Activated B cell treated with CpG ODN at 0.5 μM for 24 hours (primary cell): Measurements from ENCODE around the gene SNX12. TPM values are rescaled to one million over a fixed set of nuclear protein-coding genes. Genes with fewer than 3 reads are reported as not detected.

Experiments used
- ATAC-seq: fragments of 200-7000 bp; cut with Tn5 transposase; one replicate; pipeline ENCODE4 v1.10.0; 2021; ENCODE audit warnings: low read depth, mild to moderate bottlenecking, moderate library complexity
- CTCF ChIA-PET: fragments of 350-600 bp; sonication (Branson Sonifier 250); formaldehyde crosslinking; loops from one replicate; lab custom pipeline; 2021; ENCODE audit warnings: antibody characterized with exemption; lab: Charles Lee
- POLR2A ChIA-PET: fragments of 350-600 bp; sonication (Branson Sonifier 250); formaldehyde crosslinking; loops from one replicate; lab custom pipeline; 2021; ENCODE audit warnings: antibody characterized with exemption; lab: Charles Lee
- DNase-seq: peaks from one replicate; pipeline ENCODE4 v3.0.0; 2022
- H3K27ac Mint-ChIP-seq: one replicate; pipeline ENCODE4 v1.8.0; 2020; ENCODE audit warnings: mixed read lengths
- H3K27me3 Mint-ChIP-seq: one replicate; pipeline ENCODE4 v1.8.0; 2021; ENCODE audit warnings: mixed read lengths
- H3K36me3 Mint-ChIP-seq: one replicate; pipeline ENCODE4 v1.8.0; 2021; ENCODE audit warnings: low read depth, mixed read lengths
- H3K4me1 Mint-ChIP-seq: one replicate; pipeline ENCODE4 v1.8.0; 2021; ENCODE audit warnings: mixed read lengths
- H3K4me3 Mint-ChIP-seq: one replicate; pipeline ENCODE4 v1.8.0; 2020; ENCODE audit warnings: mild to moderate bottlenecking, mixed read lengths
- H3K9me3 Mint-ChIP-seq: one replicate; pipeline ENCODE4 v1.8.0; 2020; ENCODE audit warnings: mixed read lengths
- CTCF ChIP-seq: fragments of 200-600 bp; IDR thresholded peaks from one replicate; pipeline ENCODE4 v1.8.0; 2022; ENCODE audit warnings: antibody characterized with exemption, mild to moderate bottlenecking
- intact Hi-C: fragments of 100-400 bp; cut with micrococcal nuclease; formaldehyde crosslinking; loops from one replicate; pipeline ENCODE4 v1.15.1; 2024
- total RNA-seq: library from RNA; stranded (reverse); gene quantifications from 2 replicates; pipeline ENCODE4 v1.2.3, GENCODE V29; 2022

SNX12 gene
- 43.2 and 44.8 TPM in 2 replicates for total RNA-seq

GRCh38 chrX:71068044-71068918, at the start of gene SNX12:
TSS of gene SNX12 (minus strand) at chrX:71068334. CDS start at chrX:71068306, 28 bp downstream.
- CTCF ChIA-PET, result no interaction called here
- TF ChIP-seq CTCF, result no peak
- intact Hi-C loops, result loop anchor here (1.0 to 10.0 kb wide), 8 partner anchors 27 to 467 kb away; partner anchors contain the start of genes FOXO4, IL2RG, MED12 and OGT
- Mint-ChIP-seq H3K27me3 (peaks cover 3% of the 10 kb centered on the region), H3K4me3 (peak within 1 kb of the TSS; percentile 94), H3K9me3 (no peaks in the 10 kb centered on the region), H3K4me1 (peaks cover 19% of the 10 kb centered on the region), H3K36me3 (peaks cover 15% of the 10 kb centered on the region), H3K27ac (peak within 1 kb of the TSS; percentile 95)
- POLR2A ChIA-PET, result interaction anchor here (0.6 to 1.9 kb wide), 9 partner anchors 9 to 298 kb away, joined by 3 to 39 read pairs (median 6); partner anchors contain the start of genes IL2RG, MED12, NONO and SLC7A3
- DNase-seq (peak; percentile 79), ATAC-seq (peak; percentile 94)

GRCh38 chrX:71117358-71117757, 49.2 kb upstream of the SNX12 start:
- TF ChIP-seq CTCF, result no peak
- ChIA-PET CTCF (interaction anchor here (1.3 to 2.1 kb wide), 3 partner anchors 12 to 18 kb away, joined by 3 to 10 read pairs (median 7); no protein-coding TSS in a partner anchor), POLR2A (interaction anchor here (0.7 to 5.0 kb wide), 9 partner anchors 8 to 415 kb away, joined by 3 to 89 read pairs (median 13); partner anchors contain the start of genes CXorf65, FOXO4, OGT and SNX12)
- Mint-ChIP-seq H3K27me3 (no peaks in the 10 kb centered on the region), H3K4me1 (peaks cover 23% of the 10 kb centered on the region), H3K9me3 (no peaks in the 10 kb centered on the region), H3K27ac (no peak overlapping the region), H3K36me3 (peaks cover 20% of the 10 kb centered on the region), H3K4me3 (no peak overlapping the region)
- intact Hi-C loops, result no loop called here
- ATAC-seq (no peak), DNase-seq (no peak)

GRCh38 chrX:71111921-71112431, 43.8 kb upstream of the SNX12 start:
- peaks cover 43% of the 10 kb centered on the region for H3K36me3 Mint-ChIP-seq
- H3K4me3 Mint-ChIP-seq, result peak overlapping the region; percentile 95
- ATAC-seq (peak; percentile 33), DNase-seq (no peak)
- no peaks in the 10 kb centered on the region for H3K9me3 Mint-ChIP-seq
- intact Hi-C loops, result loop anchor here (1.0 to 5.0 kb wide), 7 partner anchors 9 to 420 kb away; partner anchors contain the start of genes NONO, OGT and SNX12
- ChIA-PET CTCF (interaction anchor here (1.8 to 2.8 kb wide), 2 partner anchors 11 to 18 kb away, joined by 6 to 17 read pairs; no protein-coding TSS in a partner anchor), POLR2A (interaction anchor here (0.8 to 3.9 kb wide), 12 partner anchors 11 to 254 kb away, joined by 3 to 76 read pairs (median 12); partner anchors contain the start of genes FOXO4, NONO, SNX12 and TAF1)
- no peak for TF ChIP-seq CTCF
- peaks cover 62% of the 10 kb centered on the region for H3K4me1 Mint-ChIP-seq
- no peaks in the 10 kb centered on the region for H3K27me3 Mint-ChIP-seq
- peak overlapping the region; percentile 99 for H3K27ac Mint-ChIP-seq

- intact Hi-C loops, result loop anchor here (1.0 to 5.0 kb wide), 7 partner anchors 8 to 421 kb away; partner anchors contain the start of genes NONO, OGT and SNX12
- no peaks in the 10 kb centered on the region for H3K9me3 Mint-ChIP-seq
- H3K27ac Mint-ChIP-seq, result peak within 1 kb of the TSS; percentile 99
- H3K4me1 Mint-ChIP-seq, result peaks cover 67% of the 10 kb centered on the region
- no peaks in the 10 kb centered on the region for H3K27me3 Mint-ChIP-seq
- ChIA-PET CTCF (interaction anchor here (1.8 to 2.8 kb wide), 2 partner anchors 11 to 19 kb away, joined by 6 to 17 read pairs; no protein-coding TSS in a partner anchor), POLR2A (interaction anchor here (0.8 to 3.9 kb wide), 12 partner anchors 10 to 255 kb away, joined by 3 to 76 read pairs (median 12); partner anchors contain the start of genes FOXO4, NONO, SNX12 and TAF1)
- peak; percentile 90 for ATAC-seq
- DNase-seq, result peak; percentile 37
- TF ChIP-seq CTCF, result no peak
- H3K36me3 Mint-ChIP-seq, result peaks cover 48% of the 10 kb centered on the region
- peak within 1 kb of the TSS; percentile 95 for H3K4me3 Mint-ChIP-seq
Measured at GRCh38 chrX:71111141-71111843, 43.2 kb upstream of the SNX12 start, which contains the start of gene IL2RG. TSS of gene IL2RG (minus strand) at chrX:71111577. CDS start at chrX:71111539, 38 bp downstream.
